WERI-Rb-1 (cell line): Measurements from ENCODE around the gene SS18.

Source experiments
- DNase-seq: peaks from one replicate; pipeline ENCODE4 v3.0.0-alpha.2; 2020
- H3K27ac ChIP-seq: fragments of 250-450 bp; sonication (Bioruptor Pico); 2 replicates; pipeline ENCODE4 v1.5.1; 2020; ENCODE audit warnings: mild to moderate bottlenecking, moderate library complexity
- H3K27me3 ChIP-seq: fragments of 250-450 bp; sonication (Bioruptor Pico); 2 replicates; pipeline ENCODE4 v1.5.1; 2021; ENCODE audit warnings: mild to moderate bottlenecking, low read depth, moderate library complexity; ENCODE audit not compliant: insufficient read depth, severe bottlenecking
- H3K36me3 ChIP-seq: fragments of 250-450 bp; sonication (Bioruptor Pico); 2 replicates; pipeline ENCODE4 v1.5.1; 2020; ENCODE audit warnings: mild to moderate bottlenecking, moderate library complexity
- H3K4me3 ChIP-seq: 2 replicates; pipeline ENCODE4 v1.5.1; 2011; ENCODE audit warnings: low read depth, mild to moderate bottlenecking, control low read depth, low read length
- H3K9me3 ChIP-seq: fragments of 250-450 bp; sonication (Bioruptor Pico); 2 replicates; pipeline ENCODE4 v1.5.1; 2021; ENCODE audit warnings: mild to moderate bottlenecking, moderate library complexity; ENCODE audit not compliant: severe bottlenecking
- TF ChIP-seq, protein P1 (sequence below): IDR thresholded peaks from 2 replicates; pipeline ENCODE4 v1.5.1; 2011; ENCODE audit warnings: low read depth, mild to moderate bottlenecking, control low read depth, inconsistent platforms, low read length

SS18 gene

DNA sequence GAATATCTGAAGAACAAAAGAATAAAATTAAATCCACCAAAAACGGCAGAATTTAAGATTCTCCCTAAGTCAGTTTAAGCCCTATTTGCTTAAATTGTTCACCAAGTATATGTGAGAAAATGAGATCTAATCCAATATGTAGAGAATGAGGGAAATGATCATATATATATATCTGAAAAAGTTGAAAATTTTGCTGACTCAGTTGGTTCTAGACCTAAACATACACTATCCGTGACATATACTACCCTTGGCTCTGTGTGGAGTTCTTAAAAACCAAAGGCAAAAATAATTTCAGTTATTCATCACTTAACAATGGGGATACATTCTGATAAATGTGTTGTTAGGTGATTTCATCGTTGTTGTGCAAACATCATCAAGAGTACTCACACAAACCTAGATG is 7.3 kb downstream of the SS18 start:
- TF ChIP-seq, protein P1, sequence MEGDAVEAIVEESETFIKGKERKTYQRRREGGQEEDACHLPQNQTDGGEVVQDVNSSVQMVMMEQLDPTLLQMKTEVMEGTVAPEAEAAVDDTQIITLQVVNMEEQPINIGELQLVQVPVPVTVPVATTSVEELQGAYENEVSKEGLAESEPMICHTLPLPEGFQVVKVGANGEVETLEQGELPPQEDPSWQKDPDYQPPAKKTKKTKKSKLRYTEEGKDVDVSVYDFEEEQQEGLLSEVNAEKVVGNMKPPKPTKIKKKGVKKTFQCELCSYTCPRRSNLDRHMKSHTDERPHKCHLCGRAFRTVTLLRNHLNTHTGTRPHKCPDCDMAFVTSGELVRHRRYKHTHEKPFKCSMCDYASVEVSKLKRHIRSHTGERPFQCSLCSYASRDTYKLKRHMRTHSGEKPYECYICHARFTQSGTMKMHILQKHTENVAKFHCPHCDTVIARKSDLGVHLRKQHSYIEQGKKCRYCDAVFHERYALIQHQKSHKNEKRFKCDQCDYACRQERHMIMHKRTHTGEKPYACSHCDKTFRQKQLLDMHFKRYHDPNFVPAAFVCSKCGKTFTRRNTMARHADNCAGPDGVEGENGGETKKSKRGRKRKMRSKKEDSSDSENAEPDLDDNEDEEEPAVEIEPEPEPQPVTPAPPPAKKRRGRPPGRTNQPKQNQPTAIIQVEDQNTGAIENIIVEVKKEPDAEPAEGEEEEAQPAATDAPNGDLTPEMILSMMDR: no peak
- peaks cover 38% of the 10 kb centered on the region for H3K36me3 ChIP-seq
- no peak overlapping the region for H3K4me3 ChIP-seq
- no peaks in the 10 kb centered on the region for H3K9me3 ChIP-seq
- H3K27ac ChIP-seq: no peak overlapping the region
- DNase-seq: no peak
- H3K27me3 ChIP-seq: no peaks in the 10 kb centered on the region

DNA sequence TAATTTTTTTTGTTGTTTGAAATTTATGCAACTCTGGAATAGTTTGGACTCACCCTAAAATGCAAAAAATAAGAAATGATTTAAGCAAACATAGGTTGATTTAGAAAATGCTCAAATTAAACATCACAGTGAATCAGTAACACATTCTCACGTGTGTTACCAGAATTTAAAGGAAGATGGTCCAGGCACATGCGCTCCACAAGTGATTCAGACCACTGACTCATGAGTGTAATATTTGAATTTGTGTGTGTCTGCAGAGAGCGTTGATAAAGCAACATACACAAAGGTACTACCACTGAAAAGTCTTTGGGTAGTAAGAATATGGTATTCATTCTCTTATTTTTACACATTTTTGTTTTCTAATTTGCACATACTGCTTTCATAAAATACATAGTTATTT is 7.9 kb downstream of the SS18 start:
- H3K27me3 ChIP-seq: no peaks in the 10 kb centered on the region
- no peak overlapping the region for H3K27ac ChIP-seq
- no peaks in the 10 kb centered on the region for H3K9me3 ChIP-seq
- no peak overlapping the region for H3K4me3 ChIP-seq
- peaks cover 38% of the 10 kb centered on the region for H3K36me3 ChIP-seq
- DNase-seq: no peak
- TF ChIP-seq, protein P1: no peak

DNA sequence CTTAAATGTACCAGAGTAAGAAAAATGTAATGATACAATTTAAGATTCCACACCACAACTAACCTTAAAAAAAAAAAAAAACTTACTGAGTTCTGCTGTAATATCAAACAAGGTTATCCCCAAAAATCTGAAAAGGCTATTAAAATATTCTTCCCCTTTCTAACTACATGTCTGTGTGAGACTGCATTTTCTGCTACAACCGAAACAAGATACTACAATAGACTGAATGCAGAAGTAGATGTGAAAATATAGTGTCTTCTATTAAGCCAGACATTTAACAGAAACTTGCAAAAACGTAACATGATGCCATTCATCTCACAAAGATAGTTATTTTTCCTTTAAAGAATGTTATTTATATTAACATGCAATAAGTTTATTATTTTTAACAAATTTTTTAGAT is 16.2 kb downstream of the SS18 start:
- Histone ChIP-seq H3K36me3 (peaks cover 33% of the 10 kb centered on the region), H3K27me3 (no peaks in the 10 kb centered on the region), H3K9me3 (peaks cover 3% of the 10 kb centered on the region), H3K27ac (no peak overlapping the region), H3K4me3 (no peak overlapping the region)
- TF ChIP-seq, protein P1: no peak
- no peak for DNase-seq

DNA sequence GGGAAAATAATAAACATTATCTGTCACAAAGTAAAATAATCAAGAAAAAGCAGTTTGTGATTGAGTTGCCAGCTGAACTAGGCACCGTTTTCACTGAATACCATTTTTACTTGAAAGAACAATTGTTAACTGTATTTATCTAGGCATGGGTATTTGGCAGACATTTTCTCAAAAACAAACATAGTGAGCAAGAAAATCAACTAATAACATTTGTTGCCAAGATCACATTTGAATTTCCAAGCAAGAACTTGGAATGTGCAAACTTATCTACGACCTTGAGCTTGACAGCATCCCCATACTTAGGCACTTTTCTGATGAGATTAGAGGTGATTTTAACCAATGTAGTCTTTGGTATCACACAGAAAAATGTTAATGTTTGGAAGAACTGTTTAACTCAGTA is 16.7 kb downstream of the SS18 start:
- Histone ChIP-seq H3K9me3 (peaks cover 3% of the 10 kb centered on the region), H3K36me3 (peaks cover 35% of the 10 kb centered on the region)
- TF ChIP-seq, protein P1: no peak

DNA sequence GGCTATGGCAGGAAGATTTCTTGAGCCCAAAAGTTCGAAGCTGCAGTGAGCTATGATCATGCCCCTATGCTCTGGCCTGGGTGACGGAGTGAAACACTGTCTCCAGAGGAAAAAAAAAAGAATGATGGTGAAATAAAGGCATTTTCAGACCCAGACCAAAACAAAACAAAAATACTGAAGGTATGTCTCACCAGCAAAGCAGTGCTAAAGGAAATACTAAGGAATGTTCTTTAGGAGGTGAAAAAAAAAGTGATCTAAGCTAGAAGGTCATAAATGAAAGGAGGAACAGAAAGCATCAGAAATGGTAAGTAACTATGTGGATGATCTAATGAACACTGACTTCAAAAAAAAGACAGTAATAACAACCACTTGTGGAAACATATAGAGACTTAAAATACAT is 18.7 kb downstream of the SS18 start:
- no peak for DNase-seq
- Histone ChIP-seq H3K4me3 (no peak overlapping the region), H3K27ac (no peak overlapping the region), H3K27me3 (no peaks in the 10 kb centered on the region), H3K9me3 (peaks cover 3% of the 10 kb centered on the region), H3K36me3 (peaks cover 45% of the 10 kb centered on the region)
- TF ChIP-seq, protein P1: no peak

More for the DNA sequence above, 16.7 kb downstream of the SS18 start:
- Histone ChIP-seq H3K4me3 (no peak overlapping the region), H3K27ac (no peak overlapping the region), H3K27me3 (no peaks in the 10 kb centered on the region)
- DNase-seq: no peak

DNA sequence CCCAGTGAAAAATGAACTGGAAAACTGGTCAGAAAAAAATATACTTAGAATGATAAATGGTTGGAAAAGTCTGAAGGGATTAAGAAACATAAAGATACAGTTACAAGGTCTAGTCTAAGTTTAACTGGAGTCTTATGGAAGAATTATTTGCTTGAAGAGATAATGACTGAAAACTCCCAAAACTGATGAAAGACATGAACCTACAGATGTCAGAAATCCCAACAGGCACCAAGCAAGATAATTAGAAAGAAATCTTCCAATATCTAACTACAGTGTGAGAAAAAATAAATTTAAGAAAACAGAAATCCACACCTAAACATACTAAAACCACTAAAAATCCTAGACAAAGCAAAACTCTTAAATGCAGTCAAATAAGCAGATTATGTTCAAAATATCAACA is 19.4 kb downstream of the SS18 start:
- Histone ChIP-seq H3K9me3 (peaks cover 3% of the 10 kb centered on the region), H3K4me3 (no peak overlapping the region), H3K27ac (no peak overlapping the region), H3K27me3 (no peaks in the 10 kb centered on the region), H3K36me3 (peaks cover 42% of the 10 kb centered on the region)
- no peak for DNase-seq
- TF ChIP-seq, protein P1: no peak
